Measurements from ENCODE around the gene TMEM165.

TMEM165 gene

GRCh38 chr4:55367084-55367722 lies 28.6 kb upstream of the TMEM165 start:
- no peak for DNase-seq (ENCODE audit: low read depth in 2 of 2, low spot score in 1 of 2)

- DNase-seq (ENCODE audit: low read depth in 2 of 2, low spot score in 1 of 2): no peak
Measured at GRCh38 chr4:55369968-55370367, 25.8 kb upstream of the TMEM165 start.

- DNase-seq (ENCODE audit: low read depth in 2 of 2, low spot score in 1 of 2): no peak
Measured at GRCh38 chr4:55372259-55372658, 23.5 kb upstream of the TMEM165 start.

GRCh38 chr4:55373461-55373860 lies 22.3 kb upstream of the TMEM165 start:
- DNase-seq (ENCODE audit: low read depth in 2 of 2, low spot score in 1 of 2): no peak

GRCh38 chr4:55376698-55377097 lies 19.1 kb upstream of the TMEM165 start:
- DNase-seq (ENCODE audit: low read depth in 2 of 2, low spot score in 1 of 2): no peak

GRCh38 chr4:55378617-55379467 lies 16.9 kb upstream of the TMEM165 start:
- no peak for DNase-seq (ENCODE audit: low read depth in 2 of 2, low spot score in 1 of 2)

GRCh38 chr4:55380576-55380975 lies 15.2 kb upstream of the TMEM165 start:
- no peak for DNase-seq (ENCODE audit: low read depth in 2 of 2, low spot score in 1 of 2)

- no peak for DNase-seq (ENCODE audit: low read depth in 2 of 2, low spot score in 1 of 2)
Measured at GRCh38 chr4:55381502-55381901, 14.3 kb upstream of the TMEM165 start.

GRCh38 chr4:55382488-55383003 lies 13.2 kb upstream of the TMEM165 start:
- DNase-seq (ENCODE audit: low read depth in 2 of 2, low spot score in 1 of 2): no peak

GRCh38 chr4:55385201-55385649 lies 10.5 kb upstream of the TMEM165 start:
- DNase-seq (ENCODE audit: low read depth in 2 of 2, low spot score in 1 of 2): no peak

- DNase-seq (ENCODE audit: low read depth in 2 of 2, low spot score in 1 of 2): no peak
Measured at GRCh38 chr4:55386073-55386472, 9.7 kb upstream of the TMEM165 start.

- DNase-seq (ENCODE audit: low read depth in 2 of 2, low spot score in 1 of 2): no peak
Measured at GRCh38 chr4:55386840-55387239, 8.9 kb upstream of the TMEM165 start.

GRCh38 chr4:55393461-55394320 lies 2.1 kb upstream of the TMEM165 start:
- no peak for DNase-seq (ENCODE audit: low read depth in 2 of 2, low spot score in 1 of 2)

GRCh38 chr4:55395218-55395528 lies 584 bp upstream of the TMEM165 start:
- DNase-seq (ENCODE audit: low read depth in 2 of 2, low spot score in 1 of 2): no peak

GRCh38 chr4:55396308-55397125 lies 760 bp downstream of the TMEM165 start:
- no peak for DNase-seq (ENCODE audit: low read depth in 2 of 2, low spot score in 1 of 2)

GRCh38 chr4:55397126-55397436 lies 1.3 kb downstream of the TMEM165 start:
- no peak for DNase-seq (ENCODE audit: low read depth in 2 of 2, low spot score in 1 of 2)

GRCh38 chr4:55397520-55398321 lies 2.0 kb downstream of the TMEM165 start:
- no peak for DNase-seq (ENCODE audit: low read depth in 2 of 2, low spot score in 1 of 2)

- no peak for DNase-seq (ENCODE audit: low read depth in 2 of 2, low spot score in 1 of 2)
Measured at GRCh38 chr4:55398461-55398860, 2.7 kb downstream of the TMEM165 start.

- no peak for DNase-seq (ENCODE audit: low read depth in 2 of 2, low spot score in 1 of 2)
Measured at GRCh38 chr4:55398966-55399365, 3.2 kb downstream of the TMEM165 start.

GRCh38 chr4:55399581-55399980 lies 3.8 kb downstream of the TMEM165 start:
- DNase-seq (ENCODE audit: low read depth in 2 of 2, low spot score in 1 of 2): no peak

Measured in stimulated activated CD8-positive, alpha-beta memory T cell treated with anti-CD3 and anti-CD28 coated beads, Interleukin-4, amount 100 ng/mL, for 4 hours (primary cell).